GM23338 (cell line): ENCODE measurements around the gene SPRED2. TPM values are rescaled to one million over a fixed set of nuclear protein-coding genes. Genes with fewer than 3 reads are reported as not detected.

Source experiments
- ATAC-seq: fragments of 200-7000 bp; cut with Tn5 transposase; 3 replicates; pipeline ENCODE4 v1.9.1; 2020
- DNase-seq: peaks from one replicate; pipeline ENCODE4 v3.0.0-alpha.2; 2015; ENCODE audit warnings: low spot score
- H2AFZ ChIP-seq: fragments of 200-600 bp; sonication (generic); 2 replicates; pipeline ENCODE4 v1.8.0; 2016; ENCODE audit warnings: antibody characterized with exemption, mild to moderate bottlenecking, moderate library complexity
- H3F3A ChIP-seq: fragments of 200-600 bp; sonication (generic); replicated peaks from 2 replicates; pipeline ENCODE4 v1.8.0; 2017; ENCODE audit warnings: antibody characterized with exemption, mixed run types, low read depth
- H3K27ac ChIP-seq: fragments of 200-600 bp; sonication (generic); 2 replicates; pipeline ENCODE4 v1.6.1; 2016; ENCODE audit warnings: low read depth
- H3K27me3 ChIP-seq: fragments of 200-600 bp; sonication (generic); 2 replicates; pipeline ENCODE4 v1.8.0; 2016; ENCODE audit warnings: mild to moderate bottlenecking, mixed run types, moderate library complexity; ENCODE audit not compliant: insufficient read depth
- H3K36me3 ChIP-seq: fragments of 200-600 bp; sonication (generic); 2 replicates; pipeline ENCODE4 v1.8.0; 2016; ENCODE audit warnings: mild to moderate bottlenecking; ENCODE audit not compliant: insufficient read depth
- H3K4me1 ChIP-seq: fragments of 200-600 bp; sonication (generic); 2 replicates; pipeline ENCODE4 v1.8.0; 2016; ENCODE audit warnings: mild to moderate bottlenecking, moderate library complexity; ENCODE audit not compliant: insufficient read depth
- H3K4me2 ChIP-seq: fragments of 200-600 bp; sonication (generic); 2 replicates; pipeline ENCODE4 v1.7.1; 2017; ENCODE audit warnings: mixed run types
- H3K4me3 ChIP-seq: fragments of 200-600 bp; sonication (generic); 2 replicates; pipeline ENCODE4 v1.6.1; 2016; ENCODE audit warnings: mixed run types
- H3K79me2 ChIP-seq: fragments of 200-600 bp; sonication (generic); replicated peaks from 2 replicates; pipeline ENCODE4 v1.8.0; 2017; ENCODE audit warnings: mild to moderate bottlenecking; ENCODE audit not compliant: insufficient read depth
- H3K9me2 ChIP-seq: fragments of 200-600 bp; sonication (generic); 2 replicates; pipeline ENCODE4 v1.8.0; 2017; ENCODE audit not compliant: insufficient read depth
- H4K20me1 ChIP-seq: fragments of 200-600 bp; sonication (generic); replicated peaks from 2 replicates; pipeline ENCODE4 v1.8.0; 2017; ENCODE audit warnings: mild to moderate bottlenecking; ENCODE audit not compliant: insufficient read depth
- H3K27ac Mint-ChIP-seq: 2 replicates; pipeline ENCODE4 v1.8.0; 2020; ENCODE audit warnings: inconsistent platforms, mild to moderate bottlenecking, moderate library complexity, mixed read lengths
- H3K27me3 Mint-ChIP-seq: 3 replicates; pipeline ENCODE4 v1.8.0; 2022; ENCODE audit warnings: low read depth, mild to moderate bottlenecking, moderate library complexity, mixed read lengths, inconsistent platforms; ENCODE audit not compliant: insufficient read depth, poor library complexity
- H3K36me3 Mint-ChIP-seq: 3 replicates; pipeline ENCODE4 v1.8.0; 2021; ENCODE audit warnings: low read depth, mild to moderate bottlenecking, inconsistent platforms, moderate library complexity, mixed read lengths
- H3K4me1 Mint-ChIP-seq: 3 replicates; pipeline ENCODE4 v1.8.0; 2020; ENCODE audit warnings: mild to moderate bottlenecking, inconsistent platforms, mixed read lengths
- H3K4me3 Mint-ChIP-seq: 3 replicates; pipeline ENCODE4 v1.8.0; 2021; ENCODE audit warnings: moderate library complexity, mild to moderate bottlenecking, inconsistent platforms, mixed read lengths
- H3K9me3 Mint-ChIP-seq: 3 replicates; pipeline ENCODE4 v1.8.0; 2020; ENCODE audit warnings: moderate library complexity, mild to moderate bottlenecking, inconsistent platforms, mixed read lengths
- CREB1 ChIP-seq: fragments of 250-450 bp; sonication (Bioruptor Pico); IDR thresholded peaks from 2 replicates; pipeline ENCODE4 v1.5.0; 2020; ENCODE audit warnings: low read depth, mild to moderate bottlenecking, moderate library complexity
- EZH2 ChIP-seq: fragments of 200-600 bp; sonication (generic); IDR thresholded peaks from one replicate; pipeline ENCODE4 v1.8.0; 2017; ENCODE audit warnings: antibody characterized with exemption, mild to moderate bottlenecking, low read depth; ENCODE audit not compliant: unreplicated experiment
- EZH2phosphoT487 ChIP-seq: fragments of 200-600 bp; sonication (generic); IDR thresholded peaks from one replicate; pipeline ENCODE4 v1.8.1; 2018; ENCODE audit warnings: antibody characterized with exemption; ENCODE audit not compliant: unreplicated experiment
- NANOG ChIP-seq: IDR thresholded peaks from 2 replicates; pipeline ENCODE4 v1.6.1; 2016; ENCODE audit warnings: antibody characterized with exemption, borderline replicate concordance
- POLR2AphosphoS5 ChIP-seq: IDR thresholded peaks from 2 replicates; pipeline ENCODE4 v1.6.1; 2016; ENCODE audit warnings: antibody characterized with exemption, low read depth
- ZNF331 ChIP-seq: fragments of 250-450 bp; sonication (Bioruptor Pico); IDR thresholded peaks from 2 replicates; pipeline ENCODE4 v1.5.0; 2020; ENCODE audit warnings: low read depth, mild to moderate bottlenecking, moderate library complexity
- polyA plus RNA-seq: library from polyadenylated mRNA; unstranded; fragments of >200 nt; fragmentation: Nextera tagmentation; extraction: Ambion mirVana; gene quantifications from 2 replicates; pipeline ENCODE4 v1.2.1, GENCODE V29; 2016
- total RNA-seq: library from RNA; depleted of rRNA; stranded (reverse); fragments of >200 nt; shearing (Covaris generic); gene quantifications from 2 replicates; pipeline ENCODE4 v1.2.3, GENCODE V29; 2014
- TF ChIP-seq, protein P1 (sequence below): fragments of 250-450 bp; sonication (Bioruptor Pico); IDR thresholded peaks from 2 replicates; pipeline ENCODE4 v1.5.0; 2020; ENCODE audit warnings: mild to moderate bottlenecking, moderate library complexity

SPRED2 gene
- total and polyA plus RNA-seq, 2 experiments from 2014 or later: 8.7 to 13.0 TPM

DNA sequence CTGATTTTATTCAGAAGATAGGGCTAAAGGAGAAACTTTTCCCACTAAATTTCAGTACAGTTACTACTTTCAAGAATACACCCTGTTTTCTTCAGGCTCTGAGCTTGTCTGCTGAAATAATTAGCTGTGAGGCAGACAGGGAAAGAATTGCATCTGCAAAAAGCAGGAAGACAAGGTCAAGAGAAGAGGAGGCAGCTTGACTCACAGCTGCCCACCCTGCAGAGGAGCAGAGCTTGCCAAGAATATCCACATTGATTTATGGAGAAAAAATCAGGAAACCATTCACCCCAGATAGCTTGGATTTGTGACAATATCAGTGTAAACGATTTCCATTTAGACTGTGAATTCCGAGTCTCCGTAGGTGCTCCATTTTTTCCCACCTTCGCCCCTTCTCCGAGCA, 155.8 kb downstream of the SPRED2 start (continued):
- TF ChIP-seq, protein P1, sequence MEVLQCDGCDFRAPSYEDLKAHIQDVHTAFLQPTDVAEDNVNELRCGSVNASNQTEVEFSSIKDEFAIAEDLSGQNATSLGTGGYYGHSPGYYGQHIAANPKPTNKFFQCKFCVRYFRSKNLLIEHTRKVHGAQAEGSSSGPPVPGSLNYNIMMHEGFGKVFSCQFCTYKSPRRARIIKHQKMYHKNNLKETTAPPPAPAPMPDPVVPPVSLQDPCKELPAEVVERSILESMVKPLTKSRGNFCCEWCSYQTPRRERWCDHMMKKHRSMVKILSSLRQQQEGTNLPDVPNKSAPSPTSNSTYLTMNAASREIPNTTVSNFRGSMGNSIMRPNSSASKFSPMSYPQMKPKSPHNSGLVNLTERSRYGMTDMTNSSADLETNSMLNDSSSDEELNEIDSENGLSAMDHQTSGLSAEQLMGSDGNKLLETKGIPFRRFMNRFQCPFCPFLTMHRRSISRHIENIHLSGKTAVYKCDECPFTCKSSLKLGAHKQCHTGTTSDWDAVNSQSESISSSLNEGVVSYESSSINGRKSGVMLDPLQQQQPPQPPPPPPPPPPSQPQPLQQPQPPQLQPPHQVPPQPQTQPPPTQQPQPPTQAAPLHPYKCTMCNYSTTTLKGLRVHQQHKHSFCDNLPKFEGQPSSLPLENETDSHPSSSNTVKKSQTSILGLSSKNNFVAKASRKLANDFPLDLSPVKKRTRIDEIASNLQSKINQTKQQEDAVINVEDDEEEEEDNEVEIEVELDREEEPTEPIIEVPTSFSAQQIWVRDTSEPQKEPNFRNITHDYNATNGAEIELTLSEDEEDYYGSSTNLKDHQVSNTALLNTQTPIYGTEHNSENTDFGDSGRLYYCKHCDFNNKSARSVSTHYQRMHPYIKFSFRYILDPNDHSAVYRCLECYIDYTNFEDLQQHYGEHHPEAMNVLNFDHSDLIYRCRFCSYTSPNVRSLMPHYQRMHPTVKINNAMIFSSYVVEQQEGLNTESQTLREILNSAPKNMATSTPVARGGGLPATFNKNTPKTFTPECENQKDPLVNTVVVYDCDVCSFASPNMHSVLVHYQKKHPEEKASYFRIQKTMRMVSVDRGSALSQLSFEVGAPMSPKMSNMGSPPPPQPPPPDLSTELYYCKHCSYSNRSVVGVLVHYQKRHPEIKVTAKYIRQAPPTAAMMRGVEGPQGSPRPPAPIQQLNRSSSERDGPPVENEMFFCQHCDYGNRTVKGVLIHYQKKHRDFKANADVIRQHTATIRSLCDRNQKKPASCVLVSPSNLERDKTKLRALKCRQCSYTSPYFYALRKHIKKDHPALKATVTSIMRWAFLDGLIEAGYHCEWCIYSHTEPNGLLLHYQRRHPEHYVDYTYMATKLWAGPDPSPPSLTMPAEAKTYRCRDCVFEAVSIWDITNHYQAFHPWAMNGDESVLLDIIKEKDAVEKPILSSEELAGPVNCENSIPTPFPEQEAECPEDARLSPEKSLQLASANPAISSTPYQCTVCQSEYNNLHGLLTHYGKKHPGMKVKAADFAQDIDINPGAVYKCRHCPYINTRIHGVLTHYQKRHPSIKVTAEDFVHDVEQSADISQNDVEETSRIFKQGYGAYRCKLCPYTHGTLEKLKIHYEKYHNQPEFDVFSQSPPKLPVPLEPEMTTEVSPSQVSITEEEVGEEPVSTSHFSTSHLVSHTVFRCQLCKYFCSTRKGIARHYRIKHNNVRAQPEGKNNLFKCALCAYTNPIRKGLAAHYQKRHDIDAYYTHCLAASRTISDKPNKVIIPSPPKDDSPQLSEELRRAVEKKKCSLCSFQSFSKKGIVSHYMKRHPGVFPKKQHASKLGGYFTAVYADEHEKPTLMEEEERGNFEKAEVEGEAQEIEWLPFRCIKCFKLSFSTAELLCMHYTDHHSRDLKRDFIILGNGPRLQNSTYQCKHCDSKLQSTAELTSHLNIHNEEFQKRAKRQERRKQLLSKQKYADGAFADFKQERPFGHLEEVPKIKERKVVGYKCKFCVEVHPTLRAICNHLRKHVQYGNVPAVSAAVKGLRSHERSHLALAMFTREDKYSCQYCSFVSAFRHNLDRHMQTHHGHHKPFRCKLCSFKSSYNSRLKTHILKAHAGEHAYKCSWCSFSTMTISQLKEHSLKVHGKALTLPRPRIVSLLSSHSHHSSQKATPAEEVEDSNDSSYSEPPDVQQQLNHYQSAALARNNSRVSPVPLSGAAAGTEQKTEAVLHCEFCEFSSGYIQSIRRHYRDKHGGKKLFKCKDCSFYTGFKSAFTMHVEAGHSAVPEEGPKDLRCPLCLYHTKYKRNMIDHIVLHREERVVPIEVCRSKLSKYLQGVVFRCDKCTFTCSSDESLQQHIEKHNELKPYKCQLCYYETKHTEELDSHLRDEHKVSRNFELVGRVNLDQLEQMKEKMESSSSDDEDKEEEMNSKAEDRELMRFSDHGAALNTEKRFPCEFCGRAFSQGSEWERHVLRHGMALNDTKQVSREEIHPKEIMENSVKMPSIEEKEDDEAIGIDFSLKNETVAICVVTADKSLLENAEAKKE (CRISPR knock-in tag): no peak
- peak; percentile 9 for TF ChIP-seq EZH2

- peaks cover 14% of the 10 kb centered on the region; the same call in 2 of the 3 replicates for H3K36me3 Mint-ChIP-seq
- H3K27ac ChIP-seq: no peak overlapping the region
- H3K9me2 ChIP-seq: no peaks in the 10 kb centered on the region
- ATAC-seq (peak; percentile 92), DNase-seq (peak; percentile 89)
- no peaks in the 10 kb centered on the region for H3F3A ChIP-seq
- no peak overlapping the region for H3K27ac Mint-ChIP-seq
- no peaks in the 10 kb centered on the region; the same call in 1 of the 2 replicates for H3K79me2 ChIP-seq
- H3K4me1 ChIP-seq: no peaks in the 10 kb centered on the region
- H4K20me1 ChIP-seq: peaks cover 30% of the 10 kb centered on the region
- H3K9me3 Mint-ChIP-seq: no peaks in the 10 kb centered on the region
- peaks cover 97% of the 10 kb centered on the region for H3K27me3 ChIP-seq
- peaks cover 87% of the 10 kb centered on the region for H3K27me3 Mint-ChIP-seq
- H3K4me2 ChIP-seq: no peak overlapping the region
- H3K4me3 Mint-ChIP-seq: no peak overlapping the region
- no peak overlapping the region for H2AFZ ChIP-seq
- H3K4me3 ChIP-seq: no peak overlapping the region
- H3K36me3 ChIP-seq: no peaks in the 10 kb centered on the region; the same call in 1 of the 2 replicates
- H3K4me1 Mint-ChIP-seq: peaks cover 8% of the 10 kb centered on the region; the same call in 2 of the 3 replicates
- TF ChIP-seq ZNF331 (CRISPR knock-in tag) (no peak), POLR2AphosphoS5 (peak; percentile 81), CREB1 (peak; percentile 73), EZH2phosphoT487 (no peak), NANOG (peak; percentile 78; the same call in 1 of the 2 replicates)
- TF ChIP-seq, protein P1 (CRISPR knock-in tag): no peak
Observed at GRCh38 chr2:65275141-65275915, 157.1 kb downstream of the SPRED2 start.
